HepG2 (cell line): ENCODE measurements around the gene TEX14. TPM values are rescaled to one million over a fixed set of nuclear protein-coding genes. Genes with fewer than 3 reads are reported as not detected.

Experiments
- ARNTL ChIP-seq: sonication (generic); formaldehyde crosslinking; IDR thresholded peaks from 2 replicates; pipeline ENCODE4 v1.4.0; 2020; ENCODE audit warnings: mild to moderate bottlenecking, missing genetic modification reagents
- DDIT3 ChIP-seq: sonication (generic); formaldehyde crosslinking; IDR thresholded peaks from 2 replicates; pipeline ENCODE4 v1.4.0; 2020; ENCODE audit warnings: mild to moderate bottlenecking, missing genetic modification reagents
- FOSL2 ChIP-seq: sonication (generic); formaldehyde crosslinking; IDR thresholded peaks from 2 replicates; pipeline ENCODE4 v1.4.0; 2020; ENCODE audit warnings: missing genetic modification reagents
- GPN1 ChIP-seq: sonication (generic); formaldehyde crosslinking; IDR thresholded peaks from 2 replicates; pipeline ENCODE4 v1.5.1; 2020; ENCODE audit warnings: missing genetic modification reagents, borderline replicate concordance
- HNF1B ChIP-seq: sonication (generic); formaldehyde crosslinking; IDR thresholded peaks from 2 replicates; pipeline ENCODE4 v1.5.1; 2020; ENCODE audit warnings: mild to moderate bottlenecking, moderate library complexity, missing genetic modification reagents
- JUN ChIP-seq: sonication (generic); formaldehyde crosslinking; IDR thresholded peaks from 2 replicates; pipeline ENCODE4 v1.4.0; 2020; ENCODE audit warnings: mild to moderate bottlenecking, missing genetic modification reagents
- NAIF1 ChIP-seq: sonication (generic); formaldehyde crosslinking; IDR thresholded peaks from 2 replicates; pipeline ENCODE4 v1.5.0; 2020; ENCODE audit warnings: mild to moderate bottlenecking, missing genetic modification reagents, borderline replicate concordance
- ONECUT2 ChIP-seq: sonication (generic); formaldehyde crosslinking; IDR thresholded peaks from 2 replicates; pipeline ENCODE4 v1.4.0; 2020; ENCODE audit warnings: missing genetic modification reagents
- RORA ChIP-seq: sonication (generic); formaldehyde crosslinking; IDR thresholded peaks from 2 replicates; pipeline ENCODE4 v1.5.0; 2020; ENCODE audit warnings: mild to moderate bottlenecking, missing genetic modification reagents, moderate library complexity
- SALL2 ChIP-seq: sonication (generic); formaldehyde crosslinking; IDR thresholded peaks from 2 replicates; pipeline ENCODE4 v1.8.1; 2023; ENCODE audit warnings: mild to moderate bottlenecking, missing genetic modification reagents, inconsistent platforms
- SOX13 ChIP-seq, 3 experiments: fragments of 450-650 bp in 1 of 3; sonication (generic) in 1 of 3; formaldehyde crosslinking in 1 of 3; IDR thresholded peaks in 2 of 3; conservative IDR thresholded peaks in 1 of 3; 2 replicates each; pipeline versions ENCODE4 v1.5.0 to v1.6.1; 2016 to 2020; ENCODE audit warnings: antibody characterized with exemption in 1 of 3, mild to moderate bottlenecking in 1 of 3, missing compliant biosample characterization in 1 of 3, missing genetic modification reagents in 1 of 3, moderate library complexity in 1 of 3
- TBP ChIP-seq: sonication (generic); formaldehyde crosslinking; IDR thresholded peaks from 2 replicates; pipeline ENCODE4 v1.5.0; 2020; ENCODE audit warnings: missing genetic modification reagents
- TCF7L2 ChIP-seq: IDR thresholded peaks from 2 replicates; pipeline ENCODE4 v1.6.1; 2011; ENCODE audit warnings: mild to moderate bottlenecking, low read depth, low read length, moderate library complexity
- TEAD2 ChIP-seq: sonication (generic); formaldehyde crosslinking; IDR thresholded peaks from 2 replicates; pipeline ENCODE4 v1.9.0; 2021; ENCODE audit warnings: missing genetic modification reagents
- TSC22D2 ChIP-seq: sonication (generic); formaldehyde crosslinking; IDR thresholded peaks from 2 replicates; pipeline ENCODE4 v1.5.1; 2020; ENCODE audit warnings: missing genetic modification reagents, mild to moderate bottlenecking, borderline replicate concordance
- ZBTB38 ChIP-seq: sonication (generic); formaldehyde crosslinking; IDR thresholded peaks from 2 replicates; pipeline ENCODE4 v1.5.1; 2020; ENCODE audit warnings: mild to moderate bottlenecking, missing genetic modification reagents
- ZHX2 ChIP-seq, 2 experiments: sonication (generic) in 1 of 2; formaldehyde crosslinking in 1 of 2; IDR thresholded peaks; 2 replicates each; pipeline versions ENCODE4 v1.6.1 to v1.9.0; 2014 to 2022; ENCODE audit warnings: antibody characterized with exemption in 1 of 2, borderline replicate concordance in 1 of 2, inconsistent platforms in 1 of 2, low read depth in 1 of 2, missing genetic modification reagents in 1 of 2
- ZSCAN29 ChIP-seq: sonication (generic); formaldehyde crosslinking; conservative IDR thresholded peaks from 2 replicates; pipeline ENCODE4 v1.4.0; 2020; ENCODE audit warnings: mild to moderate bottlenecking, missing genetic modification reagents
- polyA plus RNA-seq, 8 experiments: library from polyadenylated mRNA; depleted of rRNA in 3 of 8; stranded (reverse) in 7 of 8; unstranded in 1 of 8; fragments of >200 nt; fragmentation: Illumina TruSeq in 4 of 8; extraction: Trizol in 4 of 8; gene quantifications; 2 replicates each; pipeline versions ENCODE4 v1.2.1 to v1.2.3, GENCODE V29; 2011 to 2016; ENCODE audit warnings: low read depth in 4 of 8, missing spikeins in 1 of 8, mixed read lengths in 1 of 8; ENCODE audit not compliant: insufficient read depth in 1 of 8
- total RNA-seq, 5 experiments: library from RNA; depleted of rRNA; stranded (reverse); fragments of >200 nt; fragmentation: Illumina TruSeq; extraction: Trizol; gene quantifications; 2 replicates each; pipeline ENCODE4 v1.2.3, GENCODE V29; 2016; ENCODE audit warnings: low read depth in 1 of 5
- TF ChIP-seq, protein P1 (sequence below), 2 experiments: fragments of 450-650 bp in 1 of 2; sonication (generic) in 1 of 2; formaldehyde crosslinking; IDR thresholded peaks; 2 replicates each; pipeline versions ENCODE4 v1.5.0 to v1.8.0; 2020 to 2022; ENCODE audit warnings: mild to moderate bottlenecking in 1 of 2, missing genetic modification reagents in 1 of 2

The TEX14 gene
- total and polyA plus RNA-seq, 2 of the 13 experiments (the other 11 are each of a cell fraction or from before 2014, with no cell fraction given), result 0.04 to 0.07 TPM

DNA sequence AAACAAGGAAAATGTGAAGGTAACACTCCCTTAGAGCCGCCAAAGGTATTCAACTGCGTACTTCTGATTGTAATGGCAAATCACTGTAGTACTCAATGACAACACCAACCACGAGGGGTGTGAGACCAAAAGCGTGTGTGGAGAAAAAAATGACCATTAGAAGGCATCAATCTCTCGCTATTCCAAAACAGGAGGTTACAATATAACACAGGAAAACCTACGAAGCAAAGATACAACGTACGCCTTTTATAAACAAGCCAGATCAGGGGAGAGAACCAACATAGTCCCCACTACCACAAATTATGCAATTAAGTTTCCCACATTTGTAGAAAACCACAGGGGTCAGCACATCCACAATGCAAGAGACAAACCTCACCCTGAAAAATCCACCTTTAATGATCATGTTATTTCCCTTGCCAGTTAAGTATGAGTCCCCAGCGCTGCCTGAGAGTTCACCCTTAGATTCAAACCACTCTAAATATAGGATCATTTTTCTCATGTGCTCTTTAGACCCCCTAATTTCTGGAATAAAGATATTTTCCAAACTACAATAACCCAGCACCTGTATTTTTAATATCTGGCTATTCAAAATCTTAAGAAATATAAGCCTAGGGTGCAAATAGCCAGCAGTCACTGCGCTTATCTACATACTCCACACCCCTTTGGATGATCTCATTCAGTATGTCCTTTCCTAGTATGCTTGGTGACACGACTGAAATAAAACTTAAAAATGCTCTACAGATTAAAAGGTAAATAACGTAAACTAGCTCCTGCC lies 12.4 kb downstream of the TEX14 start (continued):
- no peak for TF ChIP-seq GPN1
- no peak for TF ChIP-seq SALL2 (CRISPR knock-in tag)
- no peak for TF ChIP-seq HNF1B (CRISPR knock-in tag)
- no peak for TF ChIP-seq ARNTL (CRISPR knock-in tag)
- no peak for TF ChIP-seq TBP (CRISPR knock-in tag)
- TF ChIP-seq ONECUT2 (CRISPR knock-in tag), result no peak
- no peak for TF ChIP-seq RORA (CRISPR knock-in tag)
- TF ChIP-seq, protein P1, sequence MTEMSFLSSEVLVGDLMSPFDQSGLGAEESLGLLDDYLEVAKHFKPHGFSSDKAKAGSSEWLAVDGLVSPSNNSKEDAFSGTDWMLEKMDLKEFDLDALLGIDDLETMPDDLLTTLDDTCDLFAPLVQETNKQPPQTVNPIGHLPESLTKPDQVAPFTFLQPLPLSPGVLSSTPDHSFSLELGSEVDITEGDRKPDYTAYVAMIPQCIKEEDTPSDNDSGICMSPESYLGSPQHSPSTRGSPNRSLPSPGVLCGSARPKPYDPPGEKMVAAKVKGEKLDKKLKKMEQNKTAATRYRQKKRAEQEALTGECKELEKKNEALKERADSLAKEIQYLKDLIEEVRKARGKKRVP (CRISPR knock-in tag; IDR thresholded peaks at IDR 0.05), result peak; percentile 40 to 99
- TF ChIP-seq ZHX2 (IDR thresholded peaks at IDR 0.05; ENCODE audit: low read depth), result no peak
- no peak for TF ChIP-seq ZHX2 (CRISPR knock-in tag; IDR thresholded peaks at IDR 0.05; ENCODE audit: borderline replicate concordance)
- no peak for TF ChIP-seq ZBTB38 (CRISPR knock-in tag)
- TF ChIP-seq ZSCAN29, result no peak
- no peak for TF ChIP-seq TEAD2 (CRISPR knock-in tag)
- TF ChIP-seq TSC22D2 (CRISPR knock-in tag), result no peak
- no peak for TF ChIP-seq FOSL2
- peak; percentile 60; the same call in 1 of the 2 replicates for TF ChIP-seq SOX13 (IDR thresholded peaks at IDR 0.05)
- peak in 1 of 2 experiments; percentile 98; a peak in 1 of 4 replicates for TF ChIP-seq SOX13 (CRISPR knock-in tag; conservative IDR thresholded peaks at IDR 0.05 in 1 of 2, IDR thresholded peaks at IDR 0.05 in 1 of 2)
- no peak for TF ChIP-seq DDIT3 (CRISPR knock-in tag)
- TF ChIP-seq NAIF1 (CRISPR knock-in tag), result no peak
- TF ChIP-seq TCF7L2, result no peak
- no peak for TF ChIP-seq JUN (CRISPR knock-in tag)
